ENCODE results near the gene NKX6-1.

GRCh38 chr4:84481077-84481859 lies 17.8 kb downstream of the NKX6-1 start:
- TF ChIP-seq, protein P1, sequence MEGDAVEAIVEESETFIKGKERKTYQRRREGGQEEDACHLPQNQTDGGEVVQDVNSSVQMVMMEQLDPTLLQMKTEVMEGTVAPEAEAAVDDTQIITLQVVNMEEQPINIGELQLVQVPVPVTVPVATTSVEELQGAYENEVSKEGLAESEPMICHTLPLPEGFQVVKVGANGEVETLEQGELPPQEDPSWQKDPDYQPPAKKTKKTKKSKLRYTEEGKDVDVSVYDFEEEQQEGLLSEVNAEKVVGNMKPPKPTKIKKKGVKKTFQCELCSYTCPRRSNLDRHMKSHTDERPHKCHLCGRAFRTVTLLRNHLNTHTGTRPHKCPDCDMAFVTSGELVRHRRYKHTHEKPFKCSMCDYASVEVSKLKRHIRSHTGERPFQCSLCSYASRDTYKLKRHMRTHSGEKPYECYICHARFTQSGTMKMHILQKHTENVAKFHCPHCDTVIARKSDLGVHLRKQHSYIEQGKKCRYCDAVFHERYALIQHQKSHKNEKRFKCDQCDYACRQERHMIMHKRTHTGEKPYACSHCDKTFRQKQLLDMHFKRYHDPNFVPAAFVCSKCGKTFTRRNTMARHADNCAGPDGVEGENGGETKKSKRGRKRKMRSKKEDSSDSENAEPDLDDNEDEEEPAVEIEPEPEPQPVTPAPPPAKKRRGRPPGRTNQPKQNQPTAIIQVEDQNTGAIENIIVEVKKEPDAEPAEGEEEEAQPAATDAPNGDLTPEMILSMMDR (IDR thresholded peaks at IDR 0.05) = no peak
- no peak for TF ChIP-seq POLR2A (IDR thresholded peaks at IDR 0.05)
